HG02798 (cell line): ENCODE measurements around the gene SESN1.

ENCODE experiments used
- ATAC-seq: cut with Tn5 transposase; IDR thresholded peaks from one replicate; pipeline ENCODE4 v1.9.1; 2021; ENCODE audit warnings: mild to moderate bottlenecking; ENCODE audit not compliant: unreplicated experiment, poor library complexity

Gene SESN1

GRCh38 chr6:109062767-109063352, 31.8 kb downstream of the SESN1 start:
- ATAC-seq: no peak

DNA sequence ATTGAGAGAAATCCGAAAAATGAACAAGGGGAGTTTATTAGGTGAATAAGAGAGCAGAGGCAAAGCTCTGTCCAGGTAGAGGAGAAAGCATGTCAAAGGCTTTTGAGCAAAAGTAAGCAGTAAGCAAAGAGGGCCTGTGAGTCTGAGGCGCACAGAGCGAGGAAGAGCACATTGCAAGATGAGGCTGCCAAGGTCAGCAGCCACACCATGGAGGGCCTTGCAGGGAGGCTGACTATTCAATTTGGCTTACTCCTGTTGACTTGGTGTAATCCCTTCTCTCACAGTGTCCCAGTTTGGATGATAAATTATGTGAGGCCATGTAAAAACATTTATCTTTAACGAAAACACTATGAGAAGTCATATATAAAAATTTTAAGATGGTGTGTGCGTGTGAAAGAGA, 32.4 kb downstream of the SESN1 start:
- ATAC-seq: no peak

- ATAC-seq: no peak
Observed at GRCh38 chr6:109060571-109060970, 34.1 kb downstream of the SESN1 start.

DNA sequence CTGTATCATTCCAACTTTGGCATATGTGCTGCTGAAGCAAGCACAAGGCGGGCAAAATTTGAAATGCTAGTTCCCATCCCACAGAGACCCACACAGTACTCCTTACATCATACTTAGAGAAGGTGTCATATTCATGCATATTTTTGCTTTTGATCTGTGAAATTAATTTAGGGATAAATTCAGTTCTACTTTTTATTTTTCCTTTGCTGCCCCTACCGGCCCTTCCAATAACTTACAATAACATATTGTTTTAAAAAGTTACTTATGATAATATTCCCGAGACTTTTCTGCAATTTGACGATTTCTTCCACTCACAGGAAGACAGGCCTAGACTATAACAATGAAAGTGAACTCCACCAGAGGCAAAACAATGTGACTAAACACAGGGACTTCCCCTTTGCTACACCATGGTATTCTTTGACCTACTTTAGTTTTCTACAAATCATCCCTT, 35.0 kb downstream of the SESN1 start:
- peak; percentile 57 for ATAC-seq

DNA sequence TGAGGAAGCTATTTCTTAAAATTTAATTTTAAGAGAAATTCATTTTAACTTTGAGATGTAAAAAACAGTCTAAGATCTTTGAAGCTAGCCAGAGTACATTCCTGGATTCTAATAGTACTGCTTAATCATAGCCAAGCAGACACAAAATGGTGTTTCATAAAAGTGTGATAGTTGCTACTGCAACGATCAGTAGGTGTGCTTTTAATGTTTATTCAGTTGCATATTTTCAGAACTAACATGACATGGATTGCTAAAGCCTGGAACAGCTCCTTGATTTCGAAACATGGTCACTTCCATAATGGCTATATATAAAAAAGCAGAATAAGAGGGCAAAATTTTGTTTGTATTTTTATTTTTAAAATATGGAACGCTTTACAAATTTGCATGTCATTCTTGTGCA, 35.5 kb downstream of the SESN1 start:
- no peak for ATAC-seq

GRCh38 chr6:109058620-109059019, 36.0 kb downstream of the SESN1 start:
- no peak for ATAC-seq

DNA sequence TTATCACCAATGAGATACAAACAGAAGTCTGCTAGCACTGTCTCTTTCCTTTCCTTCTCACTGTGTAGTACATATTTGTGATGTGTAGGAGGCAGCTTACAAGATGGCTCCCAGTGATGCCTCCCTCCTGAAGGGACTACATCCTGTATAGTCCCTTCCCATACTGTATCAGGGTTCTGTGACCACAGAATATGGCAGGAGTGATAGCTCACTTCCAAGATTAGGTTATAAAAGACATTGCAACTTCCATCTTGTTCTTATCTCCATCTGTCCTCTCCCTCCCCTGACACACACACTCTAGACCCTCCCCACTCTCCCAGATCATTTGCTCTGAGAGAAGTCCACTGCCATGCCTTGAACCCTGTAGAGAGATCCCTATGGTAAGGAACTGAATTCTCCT, 38.0 kb downstream of the SESN1 start:
- no peak for ATAC-seq

GRCh38 chr6:109055771-109056235, 38.8 kb downstream of the SESN1 start:
- ATAC-seq: no peak

DNA sequence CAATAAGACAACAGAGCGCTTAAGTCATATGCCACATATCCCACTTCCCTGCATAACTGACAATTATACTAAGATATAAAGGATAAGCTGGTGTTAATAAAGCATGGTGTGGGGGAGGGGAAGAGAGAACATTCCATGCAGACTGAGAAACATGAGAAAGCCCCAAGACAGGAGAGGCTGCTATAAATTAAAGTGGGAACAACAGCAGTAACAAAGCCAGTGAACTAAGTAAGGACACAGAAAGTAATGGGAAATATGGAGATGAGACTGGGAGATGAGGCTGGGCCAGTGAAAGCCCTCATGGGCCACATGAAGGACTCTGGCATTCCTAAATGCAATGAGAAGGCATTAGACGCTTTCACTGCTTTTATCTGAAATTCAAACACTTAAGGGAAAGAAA, 41.3 kb downstream of the SESN1 start:
- ATAC-seq: no peak

DNA sequence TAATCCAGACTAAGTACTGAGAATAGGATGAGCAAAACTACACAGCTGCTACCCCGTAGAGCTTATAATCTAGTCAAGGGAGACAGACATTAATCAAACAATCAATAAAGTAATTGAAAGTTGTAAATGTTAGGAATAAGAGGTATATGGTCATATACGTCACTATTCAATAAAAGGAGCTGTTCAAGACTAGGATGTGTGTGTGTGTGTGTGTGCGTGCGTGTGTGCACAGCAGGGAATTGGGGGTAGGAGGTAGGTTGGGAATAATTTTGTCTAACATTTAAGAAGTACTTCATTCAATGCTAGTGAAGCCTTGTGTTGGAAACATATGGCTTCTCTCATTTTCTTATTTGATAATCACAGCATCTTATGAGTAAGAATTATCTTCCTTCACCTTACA, 41.8 kb downstream of the SESN1 start:
- no peak for ATAC-seq

DNA sequence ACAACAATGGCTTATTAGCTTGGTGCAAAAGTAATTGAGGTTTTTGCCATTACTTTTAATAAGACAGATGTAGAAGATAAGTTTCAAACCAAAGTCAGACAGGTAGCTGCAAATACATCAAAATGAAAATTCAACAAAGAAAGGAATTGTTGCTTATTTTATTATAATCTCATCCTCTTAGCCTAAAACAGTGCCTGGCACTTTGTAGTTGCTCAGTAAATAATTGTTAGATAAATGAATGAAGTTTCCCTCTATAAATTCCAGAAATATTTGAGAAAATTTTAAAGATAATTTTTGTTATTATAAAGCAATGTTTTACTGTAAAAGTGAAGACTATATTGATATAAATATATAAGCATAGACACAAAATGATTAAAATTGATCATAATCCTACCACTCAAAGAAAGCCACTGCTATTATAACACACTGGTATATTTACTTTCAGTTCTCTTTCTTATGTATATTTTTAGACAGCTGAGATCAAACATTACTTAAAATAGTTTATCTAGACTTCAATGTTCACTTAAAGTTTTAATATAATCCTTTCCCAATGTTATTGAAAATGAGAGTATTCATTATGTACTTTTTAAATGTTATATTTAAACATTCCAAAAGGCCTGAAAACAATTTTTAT, 42.5 kb downstream of the SESN1 start:
- no peak for ATAC-seq

DNA sequence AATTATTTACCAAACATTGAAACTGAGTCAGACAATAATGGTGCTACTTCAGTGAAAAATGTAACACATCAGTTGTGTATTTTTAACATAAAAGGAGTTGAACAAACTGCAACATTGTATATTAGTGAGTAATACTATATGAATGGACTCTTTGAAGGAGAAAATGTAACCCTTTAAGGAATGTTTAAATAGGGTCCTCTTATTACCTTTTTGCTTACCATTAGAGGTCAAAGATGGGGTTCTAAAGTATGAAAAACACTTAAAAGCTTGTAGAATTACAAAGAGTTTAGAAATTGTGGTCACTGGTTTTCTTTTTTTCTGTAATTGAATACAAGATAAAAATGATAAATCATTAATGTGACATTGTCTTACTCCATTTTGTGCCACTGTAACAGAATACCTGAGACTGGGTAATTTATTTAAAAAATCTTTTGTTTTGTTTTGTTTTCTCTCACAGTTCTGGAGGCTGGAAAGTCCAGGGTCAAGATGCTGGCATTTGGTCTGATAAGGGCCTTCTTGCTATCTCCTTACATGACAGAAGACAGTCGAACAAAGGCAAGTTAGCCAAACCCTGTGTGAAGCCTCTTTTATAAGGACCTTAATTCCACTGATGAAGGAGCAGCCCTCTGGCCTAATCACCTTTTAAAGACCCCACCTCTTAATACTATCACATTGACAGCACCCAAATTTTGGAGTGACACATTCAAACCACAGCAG, 43.2 kb downstream of the SESN1 start:
- no peak for ATAC-seq

- ATAC-seq: no peak
Observed at GRCh38 chr6:109050447-109051102, 44.1 kb downstream of the SESN1 start.

GRCh38 chr6:109050012-109050411, 44.6 kb downstream of the SESN1 start:
- ATAC-seq: no peak

GRCh38 chr6:109048670-109049415, 45.8 kb downstream of the SESN1 start:
- no peak for ATAC-seq

DNA sequence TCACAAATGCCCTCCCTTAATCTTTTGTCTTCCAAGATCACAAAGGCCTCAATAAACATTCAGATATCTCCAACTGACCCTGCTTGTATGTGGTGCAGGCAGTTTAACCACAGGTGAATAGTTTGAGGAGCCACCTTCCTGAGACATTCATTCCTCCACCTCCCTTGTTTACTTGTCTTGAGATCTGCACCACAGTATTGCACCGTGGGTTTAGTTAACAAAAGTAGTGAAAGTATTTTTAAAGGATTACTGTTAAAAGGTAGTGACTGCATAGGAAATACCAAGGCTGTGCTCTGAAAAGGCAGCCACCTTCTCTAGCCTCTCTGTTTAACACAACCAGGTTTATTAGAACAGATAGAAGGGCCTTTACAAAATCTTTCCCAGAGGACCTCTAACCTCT, 46.5 kb downstream of the SESN1 start:
- no peak for ATAC-seq

GRCh38 chr6:109045493-109045892, 49.2 kb downstream of the SESN1 start:
- no peak for ATAC-seq

GRCh38 chr6:109039795-109040194, 54.9 kb downstream of the SESN1 start:
- ATAC-seq: no peak

- no peak for ATAC-seq
Observed at GRCh38 chr6:109038837-109039398, 55.7 kb downstream of the SESN1 start.
